GM18858 (cell line): ENCODE measurements around the gene CD40.

Experiments
- ATAC-seq: cut with Tn5 transposase; IDR thresholded peaks from one replicate; pipeline ENCODE4 v1.9.1; 2021; ENCODE audit not compliant: unreplicated experiment

Gene CD40

DNA sequence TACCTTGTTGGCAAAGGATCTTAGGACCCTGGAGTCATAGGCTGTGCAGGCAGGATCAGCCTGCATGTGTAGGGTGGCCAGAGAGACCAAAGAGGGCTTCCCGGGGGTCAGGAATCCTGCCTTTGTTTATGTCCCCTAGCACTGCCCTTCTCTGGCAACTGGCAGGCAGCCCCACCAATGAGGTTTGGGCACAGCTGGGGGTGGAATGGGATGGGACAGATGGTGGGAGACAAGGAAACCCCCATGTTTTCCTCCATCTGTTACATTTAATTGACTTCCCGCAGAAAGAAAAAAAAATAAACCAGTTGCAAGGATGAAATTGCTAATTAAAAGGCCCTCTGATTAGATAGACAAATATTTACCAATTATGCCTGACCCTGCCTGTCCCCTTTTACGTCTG lies 27.6 kb downstream of the CD40 start:
- no peak for ATAC-seq

DNA sequence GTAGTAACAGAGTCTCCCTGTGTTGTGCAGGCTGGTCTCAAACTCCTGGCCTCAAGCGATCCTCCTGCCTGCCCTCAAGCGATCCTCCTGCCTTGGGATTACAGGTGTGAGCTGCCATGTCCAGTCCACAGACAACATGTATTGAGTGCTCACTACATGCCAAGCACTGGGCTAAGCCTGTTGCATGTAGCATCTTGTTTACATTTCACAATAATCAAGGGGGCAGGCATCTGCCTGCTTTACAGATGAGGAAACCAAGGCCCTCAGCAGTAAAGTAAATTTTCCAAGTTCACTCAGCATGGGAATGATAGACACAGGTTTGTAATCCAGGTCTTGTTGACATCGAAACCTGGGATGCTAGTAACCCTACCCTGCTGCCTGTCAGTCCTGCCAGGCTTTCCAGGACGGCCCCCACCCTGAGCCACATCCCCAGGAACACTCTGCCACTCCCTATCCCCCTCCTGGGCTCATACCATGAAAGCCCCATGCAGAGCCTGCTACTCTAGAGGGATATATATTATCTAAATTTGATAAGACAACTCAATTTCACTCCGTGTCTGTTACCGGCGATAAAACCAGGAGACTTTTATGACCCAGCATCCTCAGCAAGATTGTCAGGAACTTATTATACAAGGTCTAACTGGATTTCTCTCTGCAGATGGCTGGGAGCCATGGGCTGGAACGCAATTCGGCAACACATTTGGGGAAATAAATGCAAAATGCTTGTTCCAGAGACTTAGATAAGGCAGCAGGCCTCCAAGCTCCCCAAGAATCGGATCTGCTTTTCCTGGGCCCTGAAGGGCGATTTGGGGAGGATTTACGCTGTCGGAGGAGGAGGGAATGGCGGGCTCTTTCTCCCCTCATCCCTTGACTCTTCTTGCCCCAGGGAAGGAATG lies 30.4 kb downstream of the CD40 start:
- ATAC-seq, result no peak

DNA sequence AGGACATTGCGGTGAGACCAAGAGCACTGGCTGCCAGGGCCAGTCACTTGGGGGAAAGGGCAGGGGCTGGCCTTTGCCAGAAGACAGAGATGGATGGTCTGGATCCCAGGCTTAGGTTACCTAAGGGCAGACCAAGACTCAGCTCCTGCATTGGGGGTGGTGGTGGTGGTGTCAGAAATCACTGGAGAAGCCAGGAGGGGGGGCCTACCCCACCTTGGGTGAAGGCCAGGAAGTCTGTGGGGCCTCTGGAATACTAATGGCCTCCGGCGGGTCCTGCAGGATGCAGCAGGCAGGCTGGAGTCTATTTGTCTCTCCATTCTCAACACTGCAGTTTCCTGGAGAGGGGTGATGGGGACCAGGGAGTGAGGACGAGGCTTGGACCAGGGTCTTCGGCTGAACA lies 32.8 kb downstream of the CD40 start:
- ATAC-seq, result no peak

DNA sequence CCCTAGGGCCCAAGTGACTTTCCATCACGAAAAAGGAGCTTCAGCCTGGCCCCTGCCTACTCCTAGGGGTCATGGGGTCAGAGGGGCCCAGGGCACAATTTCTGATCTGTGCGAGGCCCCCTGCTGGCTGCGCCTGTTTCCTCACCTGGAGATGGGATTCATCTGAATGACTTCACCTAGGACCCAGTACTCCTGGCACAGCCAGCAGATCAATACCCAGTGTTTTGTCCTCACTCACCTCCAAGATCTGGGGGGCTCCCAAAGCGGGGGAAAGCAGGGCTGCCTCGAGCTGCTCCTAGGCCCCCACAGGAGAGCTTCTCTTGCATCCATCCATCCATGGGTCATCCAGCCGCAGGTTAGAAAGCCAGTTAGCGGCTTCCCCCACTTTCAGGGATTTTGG lies 33.8 kb downstream of the CD40 start:
- ATAC-seq, result no peak

DNA sequence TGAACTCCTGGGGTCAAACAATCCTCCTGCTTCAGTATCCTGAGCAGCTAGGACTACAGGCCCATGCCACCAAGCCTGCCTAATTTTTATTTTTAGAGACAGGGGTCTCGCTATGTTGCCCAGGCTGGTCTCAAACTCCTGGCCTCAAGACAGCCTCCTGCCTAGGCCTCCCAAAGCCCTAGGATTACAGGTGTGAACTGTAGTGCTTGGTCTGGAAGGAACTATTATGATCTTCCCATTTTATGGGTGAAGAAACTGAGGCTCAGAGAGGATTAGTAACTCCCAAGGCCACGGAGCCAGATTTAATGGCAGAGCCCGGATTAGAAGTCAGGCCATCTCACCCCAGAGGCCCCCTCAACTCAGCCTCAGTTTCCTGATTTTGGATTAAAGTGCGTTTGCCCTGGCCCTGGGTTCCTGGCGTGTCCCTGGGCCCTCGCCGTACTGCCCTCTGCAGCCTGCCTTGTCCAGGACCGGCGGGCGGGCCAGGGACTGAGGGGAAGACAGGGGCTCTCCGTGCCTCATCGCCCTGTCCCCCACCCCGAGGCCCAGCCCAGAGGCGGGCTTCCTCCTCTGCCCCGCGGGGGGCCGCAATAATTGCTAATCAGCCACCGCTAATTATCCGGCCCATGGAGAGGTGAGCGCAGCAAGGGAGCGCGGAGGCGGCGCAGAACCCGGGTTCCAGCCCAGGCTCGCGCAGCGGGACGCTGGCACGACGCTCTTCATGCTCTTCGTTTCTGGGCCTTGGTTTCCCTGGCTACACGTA lies 34.9 kb downstream of the CD40 start:
- ATAC-seq, result no peak

DNA sequence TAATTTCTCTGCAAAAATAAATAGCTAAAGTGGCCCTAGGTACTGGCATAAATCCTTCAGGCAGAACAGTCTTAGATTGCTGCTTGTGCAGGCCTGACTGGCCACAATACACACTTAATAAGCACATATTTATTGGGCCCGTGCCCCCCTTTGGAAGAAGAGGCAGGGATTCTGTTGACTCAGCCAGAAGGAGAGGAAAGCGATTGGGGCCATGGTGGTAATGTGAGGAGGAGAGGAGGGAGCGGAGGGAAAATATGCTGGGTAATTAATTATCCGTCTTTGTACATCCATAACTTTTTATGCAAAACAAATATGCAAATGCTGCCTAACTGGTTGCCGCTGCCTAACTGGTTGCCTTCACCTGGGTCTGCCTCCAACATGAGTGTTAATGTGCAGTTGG lies 36.2 kb downstream of the CD40 start:
- no peak for ATAC-seq

DNA sequence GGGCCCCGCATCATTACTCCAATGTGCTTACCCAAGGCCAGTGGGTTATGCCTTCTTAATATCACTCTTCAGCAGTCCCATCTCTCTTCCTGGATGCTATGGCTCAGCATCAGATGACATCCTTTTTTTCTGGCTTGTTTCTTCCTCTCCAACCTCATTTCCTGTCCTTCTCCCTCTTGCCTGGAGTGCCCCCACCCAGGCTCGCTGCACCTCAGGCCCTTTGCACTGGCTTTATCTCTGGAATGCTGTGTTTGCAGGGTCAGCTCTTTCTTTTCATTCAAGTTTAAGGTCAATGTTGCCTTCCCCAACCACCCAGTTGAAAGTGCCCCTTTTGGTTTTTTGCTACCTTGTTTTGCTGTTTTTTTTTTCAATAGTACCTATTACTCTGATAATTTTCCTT lies 36.7 kb downstream of the CD40 start:
- ATAC-seq, result no peak

DNA sequence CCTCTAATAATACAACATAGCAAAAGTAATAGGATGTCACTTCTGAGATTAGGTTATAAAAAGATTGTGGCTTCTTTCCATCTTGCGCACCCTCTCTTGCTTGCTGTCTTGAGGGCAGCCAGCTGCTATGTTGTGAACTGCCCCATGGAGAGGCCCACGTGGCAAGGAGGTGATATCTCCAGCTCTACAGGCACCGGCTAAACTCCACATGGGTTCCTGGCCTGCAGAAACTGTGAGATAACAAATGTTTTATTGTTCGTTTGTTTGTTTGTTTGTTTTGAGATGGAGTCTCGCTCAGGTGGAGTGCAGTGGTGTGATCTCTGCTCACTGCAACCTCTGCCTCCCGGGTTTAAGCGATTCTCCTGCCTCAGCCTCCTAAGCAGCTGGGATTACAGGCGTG lies 38.0 kb downstream of the CD40 start:
- ATAC-seq, result no peak

DNA sequence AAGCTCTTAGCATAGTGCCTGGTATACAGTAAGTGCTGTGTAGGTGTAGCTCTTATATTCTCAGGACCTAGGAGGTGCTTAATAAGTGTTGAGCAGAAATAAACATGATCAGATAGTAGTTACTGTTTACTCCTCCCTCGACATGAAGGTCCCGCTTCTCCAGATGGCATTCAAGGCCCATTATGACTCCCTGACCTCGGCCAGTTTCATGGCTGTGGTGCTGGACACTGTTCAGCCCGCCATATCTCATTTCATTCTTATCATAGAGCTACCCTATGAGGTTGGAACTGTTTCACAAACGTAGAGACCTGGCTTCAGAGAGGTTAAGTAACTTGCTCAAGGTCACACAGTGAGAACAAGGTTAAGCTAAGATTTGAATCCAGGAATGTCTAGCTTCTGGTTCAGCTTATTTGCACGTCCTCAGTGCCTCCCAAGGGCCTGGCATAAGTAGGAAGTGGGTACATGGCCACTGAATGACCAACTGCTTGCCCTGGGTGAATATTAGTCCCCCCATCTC lies 39.0 kb downstream of the CD40 start:
- ATAC-seq, result no peak

DNA sequence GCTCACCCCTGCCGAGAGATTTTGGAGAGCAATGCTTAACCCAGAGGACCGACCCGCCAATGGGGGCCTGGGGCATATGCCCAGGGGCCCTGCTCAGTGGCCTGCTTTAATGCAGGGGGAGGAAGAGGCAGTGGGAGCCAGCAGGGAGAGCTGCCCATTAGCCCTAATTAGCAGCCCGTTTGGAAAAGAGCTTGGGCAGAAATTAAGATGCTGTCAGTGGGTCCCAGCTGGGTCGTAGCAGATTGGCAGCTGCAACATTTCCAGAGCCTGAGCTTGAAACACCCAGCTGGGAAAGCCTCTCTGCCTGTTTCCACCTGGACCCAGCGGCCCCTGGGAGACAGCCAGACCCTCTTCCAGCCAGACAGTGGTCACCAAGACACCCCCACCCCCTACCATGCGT lies 39.5 kb downstream of the CD40 start:
- no peak for ATAC-seq

DNA sequence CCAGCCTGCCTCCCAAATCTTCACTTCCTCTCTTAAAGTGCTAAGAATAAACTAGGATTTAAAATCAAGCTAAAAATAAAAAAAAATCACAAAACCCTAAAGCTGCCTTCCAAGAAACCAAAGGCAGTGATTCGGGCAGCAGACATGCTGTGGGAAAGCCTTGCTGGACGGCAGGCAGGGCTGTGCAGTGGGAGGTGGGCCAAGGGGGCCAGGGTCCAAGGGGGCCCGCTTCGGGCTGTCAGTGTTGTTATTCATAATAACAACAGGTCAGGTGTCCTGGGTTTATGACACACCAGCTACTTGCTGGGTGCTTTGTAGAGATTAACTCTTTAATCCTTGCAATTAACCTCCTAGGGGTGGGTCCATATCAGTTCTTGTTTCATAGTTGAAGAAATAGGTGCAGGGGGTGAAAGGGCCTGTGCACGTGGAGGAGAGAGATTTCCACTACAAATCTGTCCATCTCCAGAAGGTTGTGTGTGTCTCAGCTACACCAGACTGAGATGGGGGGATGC lies 40.4 kb downstream of the CD40 start:
- ATAC-seq, result no peak

DNA sequence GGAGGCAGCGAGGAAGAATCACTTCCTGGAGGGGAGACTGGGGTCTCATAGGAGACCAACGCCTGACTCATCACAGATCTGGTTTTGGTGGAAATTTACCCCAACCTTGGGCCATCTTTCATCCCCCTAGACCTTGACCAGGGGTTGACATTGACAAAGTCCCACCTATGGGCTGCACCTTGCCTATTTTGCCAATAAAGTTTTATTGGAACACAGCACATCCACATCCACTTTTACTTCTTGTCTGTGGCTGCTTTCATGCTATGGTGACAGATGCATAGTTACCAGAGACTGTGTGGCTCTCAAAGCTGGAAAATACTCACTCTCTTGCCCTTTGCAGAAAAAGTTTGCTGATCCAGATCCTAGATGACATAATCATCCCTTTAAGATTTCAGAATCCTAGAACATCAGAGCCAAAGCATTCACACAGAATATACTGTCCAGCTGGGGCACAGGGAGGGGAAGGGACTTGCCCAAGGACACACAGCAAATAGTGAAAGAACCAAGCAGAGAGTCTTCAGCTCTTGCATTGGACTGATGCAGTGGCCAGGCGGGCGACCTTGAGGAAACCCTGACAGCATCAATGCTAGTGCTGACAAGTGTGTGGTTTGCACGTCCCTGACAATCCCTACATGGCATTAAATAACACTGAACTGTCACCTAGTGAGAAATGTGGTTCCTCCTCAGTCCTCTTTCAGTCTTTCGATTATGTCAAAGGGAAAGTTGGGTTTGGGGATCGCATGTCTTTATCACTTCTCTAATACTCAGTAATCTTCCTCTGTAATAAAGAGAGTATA lies 41.2 kb downstream of the CD40 start:
- no peak for ATAC-seq

DNA sequence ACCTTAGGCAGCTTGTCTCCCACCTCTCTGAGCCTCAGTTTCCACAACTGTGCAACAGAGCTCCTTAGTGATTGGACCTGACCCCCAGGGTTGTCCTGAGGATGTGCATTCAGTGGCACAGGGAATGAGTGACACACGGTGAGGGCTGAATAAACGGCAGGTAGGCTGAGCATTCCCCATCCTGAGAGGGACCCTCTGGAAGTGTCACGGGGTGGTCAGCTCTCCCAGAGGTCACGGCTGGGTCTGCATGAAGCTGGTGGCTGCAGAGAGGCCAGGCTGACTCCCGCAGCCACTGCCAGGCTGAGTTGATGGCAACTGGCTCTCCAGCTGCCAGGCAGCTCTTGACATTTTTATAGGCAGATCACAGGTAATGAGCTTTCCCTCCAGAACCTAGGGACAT lies 42.5 kb downstream of the CD40 start:
- no peak for ATAC-seq

DNA sequence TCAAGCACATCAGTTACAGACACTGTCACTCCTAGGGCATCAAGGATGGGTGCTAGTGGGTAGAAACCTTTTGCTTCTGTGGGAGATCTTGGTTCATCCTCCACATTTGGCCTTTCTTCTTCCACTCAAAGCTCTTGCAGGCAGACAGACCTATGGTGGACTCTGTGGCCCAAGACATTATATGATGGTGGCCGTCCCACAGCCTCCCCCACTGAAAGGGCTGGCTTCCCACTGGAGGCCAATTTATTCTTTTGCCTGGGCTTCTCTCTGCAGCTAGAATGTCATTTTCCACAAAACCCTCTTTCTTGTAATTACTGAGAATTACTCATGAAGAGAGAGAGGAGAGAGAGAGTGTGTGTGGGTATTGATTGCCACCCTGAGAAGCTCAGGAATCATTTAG lies 43.8 kb downstream of the CD40 start:
- no peak for ATAC-seq

DNA sequence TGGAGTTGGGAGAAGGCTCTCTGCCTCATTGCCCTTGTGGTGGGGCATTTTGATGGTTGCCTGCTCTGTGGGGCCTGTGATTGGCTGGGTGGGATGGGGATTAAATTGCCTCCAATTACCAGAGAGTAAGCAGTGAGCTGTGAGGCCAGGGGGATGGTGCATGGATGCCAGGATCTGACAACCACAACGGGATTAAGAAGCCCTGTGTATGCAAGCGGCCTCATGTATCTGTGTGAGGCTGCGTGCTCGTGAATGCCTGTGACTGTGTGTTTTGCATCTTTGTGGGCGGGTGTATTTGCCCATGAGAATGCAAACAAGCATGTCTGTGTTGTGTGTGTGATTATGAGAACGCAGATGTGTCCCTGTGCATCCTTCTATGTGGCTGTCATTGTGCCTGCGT lies 46.1 kb downstream of the CD40 start:
- ATAC-seq, result no peak

DNA sequence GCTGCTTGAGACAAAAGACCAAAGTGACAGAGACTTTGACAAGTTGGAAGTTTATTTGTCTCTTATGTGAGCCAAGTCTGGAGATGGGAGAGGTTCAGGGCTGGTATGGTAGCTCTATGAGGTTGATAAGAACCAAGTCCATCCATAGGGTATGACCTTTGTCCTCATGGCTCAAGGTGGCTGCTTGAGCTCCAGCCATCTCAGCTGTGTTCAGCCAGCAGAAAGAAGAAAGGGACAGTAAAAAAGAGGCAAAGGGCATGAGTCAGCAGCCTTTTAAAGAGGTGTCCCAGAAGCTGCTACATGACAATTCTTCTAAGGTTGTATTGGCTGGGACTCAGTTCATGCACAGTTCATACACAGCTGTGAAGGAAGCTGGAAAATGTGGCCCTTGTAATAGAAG lies 49.0 kb downstream of the CD40 start:
- no peak for ATAC-seq

DNA sequence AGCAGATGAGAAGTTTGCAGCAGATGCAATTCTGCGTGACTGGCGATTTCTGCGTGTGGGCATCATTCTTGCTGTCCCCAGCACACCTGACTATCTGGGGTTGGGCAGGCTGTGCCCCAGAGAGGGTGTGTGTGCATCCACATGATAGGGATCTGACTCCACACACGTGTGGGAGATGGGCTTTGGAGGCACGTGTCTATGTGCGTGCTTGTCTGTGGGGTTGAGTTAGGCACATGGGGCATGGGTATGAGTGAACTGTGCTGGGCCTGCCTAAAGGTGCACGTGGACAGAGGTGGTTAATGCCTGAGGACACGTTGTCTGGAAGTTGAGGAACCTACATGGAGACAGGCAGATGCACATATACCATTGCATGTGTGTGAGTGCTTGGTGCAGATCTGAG lies 50.3 kb downstream of the CD40 start:
- no peak for ATAC-seq

DNA sequence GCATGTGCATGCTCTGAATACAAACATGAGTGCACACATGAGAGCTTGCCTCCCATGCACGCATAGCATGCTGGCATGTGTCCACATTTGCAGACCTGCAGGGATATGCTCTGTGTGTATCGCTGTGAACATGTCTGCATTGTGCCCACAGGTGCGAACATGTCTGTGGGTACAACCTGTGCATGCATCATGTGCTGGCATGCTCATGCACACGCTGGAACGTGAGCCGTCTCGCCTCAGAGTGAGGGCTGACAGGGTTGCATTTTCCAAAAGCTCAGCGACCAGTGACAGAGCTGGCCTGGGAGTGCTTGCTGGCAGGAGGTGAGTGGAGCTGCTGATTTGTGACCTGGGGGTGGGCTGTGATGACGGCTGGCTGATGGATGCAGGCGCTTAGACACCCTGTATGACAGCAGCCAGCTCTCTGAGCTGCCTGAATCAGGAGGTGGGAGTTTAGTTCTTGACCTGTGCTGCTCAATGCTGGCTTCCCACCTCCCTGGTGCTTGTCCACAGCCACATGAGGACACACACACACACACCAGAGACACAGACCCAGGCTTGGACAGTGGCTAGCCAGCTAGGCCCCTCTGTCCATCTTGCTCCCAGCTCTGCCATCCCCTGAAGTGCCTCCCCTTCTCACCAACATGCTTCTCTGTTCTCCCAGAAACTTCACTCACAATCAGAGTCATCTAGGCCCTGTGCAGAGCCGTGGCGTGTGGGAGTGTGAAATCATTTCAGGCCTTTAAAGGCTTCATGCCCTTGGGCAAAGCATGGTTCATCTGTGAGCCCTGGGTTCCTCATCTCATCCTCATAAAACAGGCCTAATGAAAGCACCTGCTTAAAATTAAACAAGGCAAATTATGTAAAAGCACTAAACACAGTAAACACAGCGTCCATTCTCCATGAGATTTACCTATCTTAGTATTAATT lies 51.4 kb downstream of the CD40 start:
- ATAC-seq, result no peak

DNA sequence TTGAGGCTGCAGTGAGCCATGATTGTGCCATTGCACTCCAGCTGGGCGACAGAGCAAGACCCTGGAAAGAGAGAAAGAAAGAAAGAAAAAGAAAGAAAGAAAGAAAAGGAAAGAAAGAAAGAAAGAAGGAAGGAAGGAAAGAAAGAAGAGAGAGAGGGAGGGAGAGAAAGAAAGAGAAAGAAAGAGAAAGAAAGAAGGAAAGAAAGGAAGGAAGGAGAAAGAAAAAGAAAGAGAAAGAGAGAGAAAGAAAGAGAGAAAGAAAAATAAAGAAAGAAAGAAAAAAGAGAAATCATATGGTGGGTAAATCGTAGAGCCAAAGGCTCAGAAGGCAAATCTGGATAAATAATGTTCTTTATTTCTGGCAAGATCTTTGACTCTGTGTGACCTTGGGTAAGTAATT lies 53.4 kb downstream of the CD40 start:
- no peak for ATAC-seq

DNA sequence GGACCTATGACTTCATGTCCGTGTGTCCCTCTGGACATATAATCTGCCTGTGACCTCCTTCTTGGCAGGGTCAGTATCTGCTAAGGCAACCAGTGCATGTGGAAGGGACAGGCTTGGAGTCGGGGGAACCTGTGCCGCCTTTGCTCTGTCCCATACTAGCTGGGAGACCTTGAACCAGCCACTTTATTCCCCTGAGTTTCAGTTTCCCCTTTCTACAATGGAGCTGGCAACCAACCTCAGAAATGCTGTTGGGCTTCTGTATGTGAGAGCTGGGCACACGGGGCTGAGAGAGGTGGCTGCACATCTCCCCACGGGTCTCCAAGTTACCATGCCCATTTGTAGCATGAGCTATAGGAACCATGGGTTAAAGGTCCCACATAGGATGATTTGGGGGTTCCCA lies 53.8 kb downstream of the CD40 start:
- no peak for ATAC-seq
